Stimulated activated CD8-positive, alpha-beta memory T cell treated with anti-CD3 and anti-CD28 coated beads, Interleukin-7, amount 100 ng/mL, for 24 hours (primary cell): Measurements from ENCODE around the gene PSD2.
A peak's percentile ranks its signal among the peaks of the same experiment; 100 is the strongest.

Experiments
- DNase-seq: peaks from one replicate; pipeline ENCODE4 v3.0.0-alpha.2; 2020; ENCODE audit warnings: low read depth

PSD2 gene

DNA sequence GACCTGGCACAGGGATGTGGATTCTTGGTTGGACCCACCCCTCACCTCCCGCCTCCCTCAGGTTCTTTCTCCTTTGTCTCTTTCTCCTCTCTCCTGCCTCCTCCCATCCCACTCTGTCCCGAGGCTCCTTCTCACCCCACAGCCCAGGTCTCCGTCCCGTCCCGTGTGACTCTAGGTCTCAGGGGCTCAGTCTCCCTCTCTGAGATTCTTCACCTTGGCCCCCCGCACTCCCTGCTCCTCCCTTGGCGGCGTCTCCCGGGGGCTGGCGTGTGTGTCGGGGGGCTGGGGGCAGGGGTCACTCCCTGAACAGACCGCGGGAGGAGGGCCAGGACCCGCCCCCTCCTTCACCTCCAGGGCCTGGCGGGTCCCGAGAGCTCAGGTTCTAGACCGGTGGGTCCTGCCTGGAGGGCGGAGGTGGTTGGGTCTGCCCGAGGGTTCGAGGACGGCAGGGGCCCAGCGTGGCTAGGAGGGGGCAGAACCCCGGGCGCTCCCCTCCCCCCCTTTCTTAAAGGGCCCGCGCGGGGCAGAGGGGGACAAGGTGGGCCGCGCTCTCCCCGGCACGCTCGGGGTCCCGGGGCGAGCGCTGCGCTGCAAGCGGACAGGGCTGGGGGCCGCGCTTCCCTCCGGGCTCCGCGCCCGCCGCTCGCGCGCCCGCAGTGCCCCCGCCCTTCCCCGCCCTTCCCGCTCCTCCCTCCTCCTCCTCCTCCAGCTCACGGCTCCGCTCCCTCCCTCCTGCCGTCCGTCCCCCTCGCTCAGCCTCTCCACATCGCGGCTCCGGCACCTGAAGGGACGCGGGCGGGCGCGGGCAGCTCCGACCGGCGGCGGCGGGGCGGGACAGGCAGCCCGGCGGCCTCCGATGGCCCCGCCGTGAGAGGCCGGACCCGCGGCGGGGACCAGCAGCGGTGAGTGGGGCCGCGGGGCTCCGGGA, at the start of gene PSD2:
Gene PSD2 (plus strand): TSS at position 735 of the 928 bp plus-strand sequence. CDS start 13,633 bp downstream, outside the sequence.
- no peak for DNase-seq

GRCh38 chr5:139746691-139747582, 48.7 kb upstream of the PSD2 start:
- peak; percentile 35 for DNase-seq

DNA sequence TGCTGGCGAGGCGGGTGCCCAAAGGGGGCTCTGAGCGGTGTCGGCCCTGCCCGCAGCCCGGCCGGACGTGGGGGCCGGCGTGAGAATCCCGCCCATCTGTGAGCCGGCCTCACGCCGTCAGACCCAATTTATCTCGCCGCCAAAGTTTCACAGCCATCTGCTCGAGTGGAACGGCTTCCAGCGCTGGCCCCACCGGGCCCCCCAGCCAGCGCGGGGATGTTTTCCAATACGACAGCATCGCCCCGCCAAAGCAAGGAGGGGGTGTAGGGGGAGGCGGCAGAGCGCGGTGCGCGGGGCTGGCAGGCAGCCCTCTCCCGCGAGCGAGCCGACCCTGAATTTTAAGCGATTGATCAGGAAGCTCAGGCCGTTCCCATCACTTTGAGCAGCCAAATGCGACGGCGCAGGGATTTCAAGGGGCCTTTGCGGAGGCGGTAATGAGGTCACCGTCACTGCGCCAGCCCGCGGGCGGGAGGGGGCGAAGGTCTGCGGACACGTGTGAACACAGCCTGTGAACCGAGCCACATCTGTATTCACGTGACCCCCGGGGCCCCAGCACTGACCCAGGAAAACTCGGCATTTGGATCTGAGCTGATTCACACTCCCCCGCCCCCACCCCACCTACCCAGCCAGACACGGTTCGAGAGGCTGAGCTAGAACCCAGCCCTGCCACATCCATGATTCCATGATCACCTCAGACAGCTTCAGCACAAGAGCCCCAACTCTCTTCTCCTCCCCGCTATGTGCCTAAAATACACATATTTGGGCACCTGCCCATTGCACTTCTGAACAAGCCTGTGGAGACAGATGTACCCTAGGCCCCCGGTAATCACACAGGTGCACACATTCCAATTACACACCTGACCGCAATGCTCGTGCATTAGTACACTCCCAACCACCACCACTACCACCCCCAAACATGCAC, 47.8 kb upstream of the PSD2 start:
- DNase-seq, result no peak

DNA sequence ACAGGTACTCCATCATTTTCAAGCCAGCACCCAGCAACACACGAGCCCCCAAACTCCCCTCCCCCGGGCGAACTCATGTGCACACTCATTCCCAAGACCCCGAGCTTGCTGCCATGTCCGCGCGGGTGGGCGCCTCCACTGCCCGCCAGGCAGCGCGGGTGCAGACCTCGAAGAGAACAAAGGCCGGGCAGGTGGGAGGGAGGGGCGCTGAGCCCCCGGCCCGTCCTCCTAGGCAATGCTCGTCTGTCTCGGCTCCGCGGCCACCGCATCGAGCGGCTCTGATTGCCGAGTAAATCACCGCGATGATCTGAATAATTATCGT, 47.1 kb upstream of the PSD2 start:
- no peak for DNase-seq

- DNase-seq, result no peak
Observed at GRCh38 chr5:139749242-139749641, 46.4 kb upstream of the PSD2 start.

- no peak for DNase-seq
Observed at GRCh38 chr5:139751236-139751635, 44.4 kb upstream of the PSD2 start.

DNA sequence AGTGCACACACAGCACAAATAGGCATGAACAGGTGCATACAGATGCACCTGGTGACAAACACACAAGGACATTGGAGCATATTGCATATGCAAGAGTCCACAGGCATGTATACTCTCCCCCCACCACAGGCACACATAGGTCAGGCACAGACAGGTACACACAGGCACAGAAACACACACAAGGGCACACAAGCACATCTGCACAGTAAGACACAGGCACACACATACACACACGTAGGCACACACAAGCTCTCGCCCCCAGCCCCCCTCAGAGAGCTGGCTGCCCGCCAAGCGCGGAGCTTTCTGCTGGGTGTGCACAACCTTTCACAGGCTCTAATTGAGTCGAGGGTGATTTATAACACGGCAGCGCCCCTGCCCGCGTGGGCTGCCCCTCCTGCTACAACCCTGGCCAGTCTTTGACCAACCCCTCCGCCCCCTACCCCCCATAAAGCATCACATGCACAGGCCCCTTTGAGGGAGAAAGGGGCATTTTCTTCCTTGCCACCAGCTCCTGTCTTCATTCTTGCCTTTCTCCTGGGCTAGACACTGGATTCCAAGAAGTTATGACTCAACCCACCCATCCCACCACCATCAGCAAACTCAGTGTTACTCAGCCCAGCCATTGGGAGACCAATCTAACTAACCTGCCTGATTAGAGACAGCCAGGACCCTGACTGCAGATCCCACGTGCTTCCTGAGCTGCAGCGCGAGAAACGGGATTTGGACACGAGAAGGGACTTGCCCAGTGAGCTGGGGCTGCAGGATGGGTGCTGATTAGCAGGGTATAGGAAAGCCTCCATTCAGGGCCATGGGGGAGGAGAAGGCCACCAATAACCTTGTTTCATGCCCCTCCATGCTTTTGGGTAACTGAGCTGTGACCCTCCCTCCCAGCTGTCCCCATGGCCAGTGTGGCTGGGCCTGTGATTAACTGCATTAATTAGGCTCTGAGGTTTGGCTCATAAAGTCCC, 42.8 kb upstream of the PSD2 start:
- no peak for DNase-seq

DNA sequence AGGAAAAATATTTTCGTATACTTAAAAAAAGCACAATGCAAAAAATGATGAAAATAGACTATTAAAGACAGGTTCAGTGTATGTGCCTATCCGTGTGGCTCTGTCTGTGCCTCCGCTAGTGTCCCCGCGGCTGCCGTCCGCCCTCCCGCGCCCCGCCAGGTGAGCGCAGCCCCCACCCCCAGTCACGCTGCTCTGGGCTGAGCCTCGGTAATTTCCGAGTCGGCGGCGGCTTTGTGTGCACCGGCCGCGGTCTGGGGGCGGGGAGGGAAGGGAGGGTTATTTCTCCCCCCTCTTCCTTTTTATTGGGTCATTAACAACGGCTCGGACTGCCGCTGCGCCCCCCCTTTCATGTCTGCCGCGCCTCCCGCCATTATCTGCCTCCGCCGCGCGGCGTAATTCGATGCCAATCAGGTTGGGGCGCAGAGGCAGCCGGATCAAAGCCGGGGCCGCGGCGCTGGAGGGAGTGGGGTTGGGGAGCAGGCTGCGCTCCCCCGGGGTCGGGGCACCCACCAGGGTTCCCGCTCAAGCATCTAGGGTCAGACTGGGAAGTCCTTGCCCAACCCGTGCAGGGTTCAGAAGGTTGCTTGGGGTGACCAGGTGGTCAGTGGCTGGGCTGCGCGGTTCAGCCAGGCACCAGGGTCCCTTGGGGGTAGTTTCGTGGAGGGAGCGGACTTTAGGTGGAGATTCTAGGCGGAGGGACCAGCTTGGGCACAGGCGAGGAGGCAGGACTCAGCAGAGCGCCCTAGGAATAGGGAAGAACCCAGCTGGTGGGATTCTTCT, 39.5 kb upstream of the PSD2 start:
- no peak for DNase-seq

GRCh38 chr5:139756971-139757370, 38.6 kb upstream of the PSD2 start:
- no peak for DNase-seq

DNA sequence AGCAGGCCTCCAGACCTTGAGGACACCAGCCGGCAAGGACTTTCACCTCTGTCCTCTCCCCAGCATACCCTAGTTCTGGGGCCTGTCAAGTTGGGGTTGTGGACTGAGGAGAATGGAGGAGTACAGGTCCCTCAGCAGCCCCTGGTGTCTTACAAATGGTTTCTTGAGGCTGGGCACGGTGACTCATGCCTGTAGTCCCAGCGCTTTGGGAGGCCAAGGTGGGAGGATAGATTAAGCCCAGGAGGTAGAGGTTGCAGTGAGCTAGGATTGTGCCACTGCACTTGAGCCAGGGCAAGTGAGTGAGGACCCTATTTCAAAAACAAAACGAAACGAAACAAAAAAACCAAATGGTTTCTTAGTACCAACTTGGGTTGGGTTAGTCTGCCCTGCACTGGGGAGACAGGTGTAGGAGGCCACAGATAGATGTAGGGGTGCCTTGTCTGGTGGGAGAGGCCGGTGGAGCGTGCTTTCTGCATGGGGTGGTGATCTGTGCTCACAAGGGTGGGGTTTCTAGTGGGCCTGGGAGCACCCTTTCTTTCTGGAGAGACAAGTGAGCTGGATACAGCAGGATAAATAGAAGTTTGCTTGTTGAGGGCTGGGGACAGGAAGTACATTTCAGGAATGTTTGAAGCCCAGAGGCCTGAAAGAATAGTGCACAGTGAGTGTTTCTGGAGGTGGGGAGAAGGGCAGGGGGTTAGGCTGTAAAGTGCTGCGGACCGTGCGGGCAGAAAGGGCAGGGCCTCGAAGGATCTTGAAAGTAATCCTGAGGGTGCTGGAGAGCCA, 37.7 kb upstream of the PSD2 start:
- no peak for DNase-seq

DNA sequence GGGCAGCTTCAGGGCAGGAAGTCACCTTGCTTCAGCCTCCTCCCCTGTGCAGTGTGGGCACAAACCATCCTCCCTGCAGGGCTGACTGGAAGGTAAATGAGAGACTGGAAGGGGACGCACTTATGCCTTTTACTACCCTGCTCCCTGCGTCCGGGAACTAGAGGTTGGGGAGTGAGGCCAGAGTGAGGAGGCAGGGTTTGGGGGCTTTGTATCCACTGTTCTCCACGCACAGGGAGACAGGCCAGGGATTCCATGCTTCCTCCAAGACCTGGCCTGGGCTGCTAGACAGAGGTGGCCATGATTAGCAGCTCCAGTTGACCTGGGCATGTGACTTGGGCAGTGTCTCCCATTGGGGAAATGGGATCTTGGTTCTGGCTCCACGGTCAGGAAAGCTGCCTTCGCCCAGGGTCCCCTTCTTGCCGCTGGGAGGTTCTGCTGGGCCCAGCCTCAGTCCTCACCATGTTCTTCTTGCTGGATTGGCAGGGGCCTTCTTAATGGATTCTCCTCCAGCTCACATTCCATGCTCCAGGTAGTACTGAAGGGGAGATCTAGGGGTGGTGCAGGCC, 37.0 kb upstream of the PSD2 start:
- no peak for DNase-seq

DNA sequence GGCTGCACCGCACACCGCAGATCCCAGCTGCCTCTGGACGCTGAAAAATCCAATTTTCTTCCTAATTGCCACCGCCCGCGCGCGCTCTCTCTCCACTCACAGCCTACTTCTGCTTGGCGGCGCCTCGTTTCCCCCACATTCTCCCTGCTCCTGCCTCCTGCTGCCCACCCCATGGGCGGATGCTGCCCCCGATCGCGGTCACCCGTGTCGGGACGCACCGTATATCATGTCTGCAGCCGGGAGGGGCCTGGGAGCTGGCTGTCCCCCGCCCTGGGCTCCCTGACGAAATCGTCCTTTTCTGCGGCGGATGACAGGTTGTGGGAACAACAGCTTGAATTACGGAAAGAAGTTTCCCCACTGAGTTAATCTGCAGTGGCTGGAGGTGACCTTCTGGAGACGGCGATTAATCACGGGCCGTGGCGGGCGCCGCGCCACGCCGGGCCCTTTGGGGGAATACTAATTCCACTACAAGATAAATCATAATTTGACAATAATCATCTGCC, 36.3 kb upstream of the PSD2 start:
- no peak for DNase-seq

- DNase-seq, result no peak
Observed at GRCh38 chr5:139760066-139761056, 35.2 kb upstream of the PSD2 start.

DNA sequence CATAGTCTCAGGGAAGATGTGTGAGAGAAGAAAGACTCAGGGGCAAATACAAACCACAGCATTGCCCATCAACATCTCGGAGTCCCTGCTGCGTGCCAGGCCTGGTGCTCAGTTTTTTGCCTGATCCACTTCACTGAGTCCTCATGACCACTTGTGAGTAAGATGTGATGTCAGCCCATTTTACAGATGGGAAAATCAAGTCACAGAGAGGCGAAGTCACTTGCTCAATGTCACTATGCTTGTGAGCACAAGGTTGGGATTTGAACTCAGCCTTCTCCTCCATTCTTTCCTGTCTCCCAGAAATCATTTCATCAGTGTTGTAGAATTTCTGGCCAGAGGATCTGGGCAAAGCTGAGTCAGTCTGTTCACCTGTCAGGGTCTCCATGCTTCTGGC, 34.6 kb upstream of the PSD2 start:
- no peak for DNase-seq

DNA sequence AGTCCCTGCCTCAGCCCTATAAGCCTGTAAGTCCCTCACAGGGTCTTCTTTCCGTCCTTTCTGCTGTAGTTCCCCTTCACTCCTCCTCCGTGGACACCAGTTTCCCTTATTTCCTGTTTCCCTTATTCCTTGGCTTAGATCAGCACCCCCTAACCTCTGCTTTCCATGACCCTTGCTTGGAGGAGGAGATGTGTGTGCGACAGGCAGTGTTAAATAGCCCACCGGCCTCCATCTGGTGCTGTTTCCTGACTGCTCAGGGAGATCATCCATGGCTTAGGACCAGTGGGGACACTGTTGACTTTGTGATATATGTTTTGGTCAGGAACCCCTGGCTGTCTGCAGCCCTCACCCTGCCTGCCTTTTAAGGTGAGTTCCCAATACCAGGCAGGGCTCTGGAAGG, 34.1 kb upstream of the PSD2 start:
- DNase-seq, result no peak

DNA sequence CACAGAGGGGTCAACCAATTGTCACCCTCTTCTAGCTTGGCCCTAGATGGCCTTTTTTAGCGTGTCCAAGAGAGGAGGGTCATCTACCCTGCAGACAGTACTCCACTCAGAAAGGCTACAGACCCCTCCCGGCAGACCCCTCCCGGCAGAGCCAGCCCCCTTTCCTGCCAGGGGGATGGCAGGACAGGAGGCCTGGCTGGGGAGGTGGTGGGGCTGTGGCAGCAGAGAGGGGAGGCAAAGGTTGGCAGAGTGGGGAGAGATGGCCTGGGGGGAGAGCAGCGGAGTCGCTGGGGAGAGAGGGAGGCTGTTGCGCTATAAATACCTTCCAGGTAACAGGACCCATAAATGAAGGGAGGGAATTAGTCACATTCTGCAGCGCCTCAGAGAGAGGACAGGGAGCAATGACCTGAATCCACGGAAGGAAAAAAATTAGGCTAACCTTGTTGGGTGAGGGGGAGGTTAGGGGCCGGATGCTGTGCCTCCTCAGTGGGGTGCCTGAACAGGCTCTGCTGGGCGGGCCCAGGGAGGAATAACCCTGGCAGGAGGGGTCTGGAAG, 32.9 kb upstream of the PSD2 start:
- DNase-seq, result no peak
